Activated CD4-positive, alpha-beta T cell treated with anti-CD3 and anti-CD28 coated beads, Interleukin-10, Interleukin-2, amounts not matched to agents 100 ng/mL and 50 ng/mL, durations not matched to agents 16 hours and 8 hours (primary cell): ENCODE measurements around the gene DIP2A.

Experiments used
- DNase-seq: peaks from one replicate; pipeline ENCODE4 v3.0.0-alpha.2; 2020

Gene DIP2A

DNA sequence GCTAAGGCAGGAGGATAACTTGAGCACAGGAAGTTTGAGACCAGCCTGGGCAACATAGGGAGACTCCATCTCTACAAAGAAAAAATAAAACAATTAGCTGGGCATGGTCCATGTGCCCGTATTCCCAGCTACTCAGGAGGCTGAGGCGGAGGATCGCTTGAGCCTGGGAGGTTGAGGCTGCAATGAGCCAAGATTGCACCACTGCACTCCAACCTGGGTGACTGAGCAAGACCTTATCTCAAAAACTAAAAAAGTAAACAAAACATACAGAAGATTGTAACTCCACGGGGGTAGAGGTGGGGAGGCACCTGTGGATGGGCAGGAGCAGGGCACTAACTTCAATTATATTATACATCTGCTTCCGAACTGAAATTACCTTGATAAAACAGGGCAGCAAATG, 141.6 kb downstream of the DIP2A start:
- DNase-seq = no peak

DNA sequence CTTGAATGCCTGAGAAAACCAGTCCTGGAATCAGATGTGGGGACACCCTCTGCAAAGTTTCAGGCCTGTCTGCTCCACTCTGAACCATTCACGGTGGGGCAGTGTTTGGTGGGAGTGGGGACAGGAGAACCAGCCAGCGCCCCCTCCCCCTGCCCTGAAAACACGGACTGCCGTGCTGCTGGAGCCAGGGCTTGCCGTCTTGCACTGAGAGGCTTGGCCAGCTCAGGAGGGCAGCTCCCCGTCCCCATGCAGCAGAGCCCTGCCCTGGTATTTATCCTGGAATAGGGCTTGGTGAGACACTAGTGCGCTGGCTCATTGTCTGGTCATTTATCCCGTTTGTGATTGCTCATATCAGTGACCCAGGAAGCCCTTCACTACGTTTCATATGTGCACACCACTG, 142.3 kb downstream of the DIP2A start:
- no peak for DNase-seq

DNA sequence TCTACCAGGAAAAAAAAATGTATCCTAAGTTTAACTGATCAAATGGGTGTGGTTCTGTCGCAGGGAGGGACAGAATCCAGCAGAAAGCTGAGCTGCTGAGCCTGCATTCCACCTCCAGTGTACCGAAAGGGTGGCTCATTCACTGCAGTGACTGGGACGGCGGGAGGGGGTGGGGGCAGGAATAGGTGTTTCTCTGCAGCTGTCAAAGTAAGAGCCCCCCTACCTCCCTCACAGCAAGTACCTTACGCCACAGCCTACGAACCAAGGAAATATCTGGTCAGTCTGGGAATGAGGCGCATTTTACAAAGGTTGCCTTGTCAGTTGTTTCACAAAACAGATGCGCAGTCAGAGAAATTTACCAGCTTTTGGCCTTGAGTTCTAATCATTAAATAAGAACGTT, 144.5 kb downstream of the DIP2A start:
- DNase-seq = no peak

DNA sequence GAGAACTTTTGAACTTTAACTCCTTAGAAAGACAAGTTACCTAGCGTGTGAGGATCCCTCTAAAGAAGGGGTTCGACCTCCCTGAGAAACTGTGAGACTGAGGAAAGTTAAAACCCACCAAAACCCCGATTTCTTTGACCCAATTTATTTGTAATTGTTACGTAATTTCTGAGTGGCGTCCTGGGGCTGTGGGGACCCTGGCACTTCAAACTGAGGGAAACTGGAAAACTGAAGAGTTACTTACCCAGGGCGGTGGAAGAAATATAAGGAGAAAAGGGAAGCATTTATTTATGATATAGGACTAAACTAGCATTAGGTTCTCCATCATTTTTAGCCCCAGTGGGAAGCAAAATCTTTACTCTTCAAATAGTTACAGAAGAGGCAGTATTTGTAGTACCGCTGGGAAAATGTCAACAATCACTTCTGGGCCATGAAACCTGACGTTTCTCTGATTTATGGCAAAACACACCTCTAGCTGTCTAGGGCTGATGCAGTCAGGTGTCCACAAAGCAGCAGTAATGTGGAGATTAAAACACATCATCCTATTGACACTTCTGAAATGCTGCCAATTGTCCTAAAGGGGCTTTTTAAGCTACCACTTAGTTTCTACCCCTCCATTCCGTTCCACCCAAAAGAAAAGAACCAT, 145.8 kb downstream of the DIP2A start:
- DNase-seq = no peak

DNA sequence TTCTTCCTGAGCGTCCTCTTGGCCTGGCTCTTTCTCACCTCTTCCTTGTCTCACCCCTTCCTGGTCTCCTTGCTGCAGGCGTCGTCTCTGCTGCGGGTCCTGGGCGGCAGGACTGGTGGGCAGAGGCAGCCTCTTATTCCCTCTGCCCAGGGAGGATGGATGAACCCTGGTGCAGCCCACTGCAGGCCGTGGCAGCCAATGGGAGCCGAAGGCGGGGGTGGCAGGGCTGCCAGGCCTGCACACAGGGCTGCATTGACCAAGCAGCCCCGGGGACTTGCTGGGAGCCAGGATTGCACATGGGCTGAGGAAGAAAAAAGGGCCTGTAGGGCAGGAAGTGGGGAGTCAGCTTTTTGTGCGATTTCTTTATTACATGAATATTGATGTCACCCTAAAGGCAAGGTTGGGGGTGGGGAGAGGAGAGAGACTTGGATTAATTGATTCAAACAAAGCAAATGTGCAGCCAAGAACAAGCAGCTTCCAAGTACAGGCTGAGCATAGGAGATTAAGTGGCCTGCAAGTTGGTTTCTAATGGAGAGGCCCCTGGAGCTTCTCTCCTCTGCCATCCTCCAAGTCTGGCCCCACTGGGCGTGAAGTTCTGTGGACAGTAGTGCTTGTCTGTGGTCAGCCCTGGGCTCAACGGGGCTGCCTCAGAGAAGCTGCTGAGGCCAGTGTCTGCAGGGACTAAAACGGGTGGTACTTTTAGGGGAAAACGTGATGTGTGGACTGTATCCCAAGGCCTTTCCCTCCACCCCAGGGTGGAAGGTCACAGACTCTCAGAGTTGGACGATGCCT, 146.5 kb downstream of the DIP2A start, which contains the start of gene S100B:
TSS of gene S100B (minus strand) at position 108 of the 792 bp plus-strand sequence. CDS start 2,667 bp downstream, outside the sequence.
- DNase-seq = no peak

DNA sequence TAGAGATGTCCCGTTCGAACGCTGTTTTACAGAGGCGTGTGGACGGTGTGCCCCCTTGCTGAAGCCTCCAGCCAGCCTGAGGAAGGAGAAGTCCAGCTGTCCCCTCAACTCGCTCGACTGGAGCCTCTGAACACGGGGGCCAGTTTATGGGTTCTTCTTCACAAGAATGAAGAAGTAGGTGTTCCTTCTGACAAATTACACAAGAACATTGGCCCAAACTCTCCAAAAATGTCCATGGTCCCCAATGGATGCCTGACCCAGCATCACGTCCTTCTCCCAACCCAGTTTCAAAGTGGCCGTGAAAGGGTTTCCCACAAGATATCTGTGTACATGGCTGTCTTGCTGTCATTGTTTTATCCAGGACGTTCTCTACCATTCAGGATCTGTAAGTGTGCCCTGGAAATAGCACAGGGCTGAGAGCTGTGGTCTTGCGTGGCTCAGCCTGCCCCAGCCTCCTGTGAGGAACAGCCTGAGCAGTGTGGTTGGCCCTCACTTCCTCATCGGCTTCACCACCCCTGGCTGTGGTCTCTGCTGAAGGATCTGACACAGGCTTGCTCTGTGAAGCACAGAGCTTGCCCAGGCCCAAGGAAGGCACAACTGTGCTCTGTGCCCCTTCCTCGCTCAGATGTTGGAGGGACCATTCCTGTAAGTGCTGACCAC, 147.2 kb downstream of the DIP2A start:
- peak; percentile 34 for DNase-seq

DNA sequence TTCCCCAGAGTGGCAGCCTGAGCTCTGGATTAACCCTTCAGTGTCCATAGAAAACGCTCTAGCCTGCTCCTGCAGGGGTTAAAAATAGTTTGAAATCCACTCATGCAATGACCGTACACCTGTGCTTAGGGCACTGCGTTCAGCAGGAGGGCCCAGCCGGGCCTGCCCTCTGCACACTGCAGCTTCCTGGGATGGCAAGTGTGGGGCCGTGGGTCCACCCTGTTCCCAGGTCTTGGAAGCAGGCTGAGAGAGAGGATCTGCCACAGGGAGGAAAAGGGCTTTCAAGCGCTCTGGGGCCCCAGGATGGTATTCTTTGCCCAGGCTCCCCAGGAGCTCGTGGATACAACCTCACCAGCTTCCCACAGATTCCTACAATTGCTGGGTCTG, 147.7 kb downstream of the DIP2A start:
- no peak for DNase-seq

DNA sequence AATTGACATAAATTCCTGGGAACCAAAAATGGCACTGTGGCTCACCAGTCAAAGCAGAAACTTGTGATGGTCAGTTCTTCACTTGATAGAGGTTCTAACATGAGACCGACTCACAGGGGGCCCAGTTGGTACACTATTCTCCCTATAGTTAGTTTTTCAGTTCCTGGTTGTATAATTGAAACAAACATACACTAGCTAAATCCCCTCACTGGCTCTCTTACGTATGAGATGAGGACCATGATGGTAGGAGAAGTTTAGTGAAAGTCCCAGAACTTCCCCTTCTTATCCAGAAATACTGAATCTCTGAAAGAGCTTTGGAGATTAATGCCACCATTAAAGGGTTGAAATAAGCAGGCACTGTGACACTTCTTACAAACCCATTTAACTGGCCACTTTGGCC, 148.9 kb downstream of the DIP2A start:
- no peak for DNase-seq

DNA sequence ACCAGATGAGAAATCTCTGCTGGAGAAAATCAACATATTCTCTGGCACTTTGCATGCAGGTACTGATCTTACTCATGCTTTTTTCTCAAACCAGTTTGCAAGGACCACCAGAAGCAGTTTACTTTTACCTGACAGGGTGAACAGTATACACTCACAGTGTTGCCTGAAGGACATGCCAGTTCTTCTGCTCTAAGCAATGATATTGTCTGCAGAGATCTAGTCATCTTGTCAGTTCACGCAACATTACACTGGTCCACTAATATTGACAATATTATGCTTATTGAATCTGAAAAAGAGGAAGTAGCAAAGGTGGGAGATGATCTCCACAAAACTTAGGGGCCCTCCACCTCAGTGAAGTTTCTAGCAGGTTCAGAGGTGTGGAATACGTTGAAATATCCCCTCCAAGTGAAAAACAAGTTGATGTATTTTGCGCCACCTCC, 150.0 kb downstream of the DIP2A start:
- DNase-seq = no peak

DNA sequence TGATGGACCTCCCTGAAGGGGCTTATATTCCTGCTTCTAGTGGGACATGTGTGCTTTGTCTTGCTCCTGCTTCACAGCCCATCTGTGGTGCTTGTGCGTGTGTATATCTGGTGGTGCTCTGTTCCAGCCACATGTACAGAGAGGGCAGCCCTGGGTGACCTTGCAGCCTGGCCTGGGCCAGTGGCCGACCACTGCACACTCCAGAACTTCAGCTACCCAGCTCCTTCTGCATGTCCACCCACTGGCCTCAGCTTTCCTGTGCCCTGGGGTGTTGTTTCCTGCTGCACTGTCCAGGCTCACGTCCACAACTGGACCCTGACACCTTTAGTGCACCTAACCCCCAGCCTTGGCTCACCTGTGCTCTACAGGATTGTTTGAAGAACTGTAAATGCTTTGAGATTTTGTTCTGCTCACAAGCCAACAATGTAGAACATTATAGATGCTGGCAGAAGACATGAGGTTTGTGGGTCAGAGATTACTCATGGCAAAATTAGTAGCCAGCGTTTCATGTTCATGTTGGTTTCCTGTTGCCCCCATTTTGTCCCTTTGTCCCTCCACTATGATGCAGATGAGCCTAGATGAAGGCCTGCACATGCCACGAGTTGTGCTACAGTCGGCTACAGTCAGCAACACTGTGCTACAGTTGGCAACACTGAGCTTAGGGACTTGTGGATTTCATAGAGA, 151.5 kb downstream of the DIP2A start:
- DNase-seq = no peak

DNA sequence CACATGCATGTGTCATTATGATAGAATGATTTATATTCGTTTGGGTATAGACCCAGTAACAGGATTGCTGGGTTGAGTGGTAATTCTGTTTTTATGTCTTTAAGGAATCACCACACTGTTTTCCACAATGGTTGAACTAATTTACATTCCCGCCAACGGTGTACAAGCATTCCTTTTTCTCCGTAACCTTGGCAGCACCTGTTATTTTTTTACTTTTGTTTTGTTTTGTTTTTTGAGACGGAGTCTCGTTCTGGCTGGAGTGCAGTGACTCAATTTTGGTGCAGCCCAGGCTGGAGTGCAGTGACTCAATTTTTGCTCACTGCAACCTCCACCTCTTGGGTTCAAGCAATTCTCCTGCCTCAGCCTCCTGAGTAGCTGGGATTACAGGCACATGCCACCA, 154.7 kb downstream of the DIP2A start:
- no peak for DNase-seq

DNA sequence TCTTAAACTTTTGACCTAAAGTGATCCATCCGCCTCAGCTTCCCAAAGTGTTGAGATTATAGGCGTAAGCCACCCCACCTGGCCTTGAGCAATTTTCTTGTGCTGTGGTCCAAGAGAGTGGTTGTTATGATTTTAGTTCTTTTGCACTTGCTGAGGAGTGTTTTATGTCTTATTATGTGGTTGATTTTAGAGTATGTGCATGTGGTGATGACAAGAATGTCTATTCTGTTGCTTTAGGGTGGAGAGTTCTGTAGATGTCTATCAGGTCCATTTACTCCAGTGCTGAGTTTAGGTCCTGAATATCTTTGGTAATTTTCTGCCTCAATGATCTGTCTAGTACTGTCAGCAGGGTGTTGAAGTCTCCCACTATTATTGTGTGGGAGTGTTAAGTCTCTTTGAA, 157.4 kb downstream of the DIP2A start:
- DNase-seq = no peak

DNA sequence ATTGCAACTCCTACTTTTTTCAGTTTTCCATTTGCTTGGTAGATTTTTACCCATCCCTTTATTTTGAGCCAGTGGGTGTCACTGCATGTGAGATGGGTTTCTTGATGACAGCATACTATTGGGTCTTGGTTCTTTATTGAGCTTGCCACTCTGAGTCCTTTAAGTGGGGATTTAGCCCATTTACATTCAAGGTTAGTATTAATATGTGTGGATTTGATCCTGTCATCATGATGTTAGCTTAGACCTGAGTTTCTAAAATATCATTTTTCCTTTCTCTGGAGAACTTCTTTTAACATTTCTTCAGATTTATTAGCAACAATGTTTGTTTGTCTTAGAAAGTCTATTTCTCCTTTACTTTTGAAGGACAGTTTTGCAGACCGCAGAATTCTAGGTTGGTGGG, 158.0 kb downstream of the DIP2A start:
- no peak for DNase-seq

DNA sequence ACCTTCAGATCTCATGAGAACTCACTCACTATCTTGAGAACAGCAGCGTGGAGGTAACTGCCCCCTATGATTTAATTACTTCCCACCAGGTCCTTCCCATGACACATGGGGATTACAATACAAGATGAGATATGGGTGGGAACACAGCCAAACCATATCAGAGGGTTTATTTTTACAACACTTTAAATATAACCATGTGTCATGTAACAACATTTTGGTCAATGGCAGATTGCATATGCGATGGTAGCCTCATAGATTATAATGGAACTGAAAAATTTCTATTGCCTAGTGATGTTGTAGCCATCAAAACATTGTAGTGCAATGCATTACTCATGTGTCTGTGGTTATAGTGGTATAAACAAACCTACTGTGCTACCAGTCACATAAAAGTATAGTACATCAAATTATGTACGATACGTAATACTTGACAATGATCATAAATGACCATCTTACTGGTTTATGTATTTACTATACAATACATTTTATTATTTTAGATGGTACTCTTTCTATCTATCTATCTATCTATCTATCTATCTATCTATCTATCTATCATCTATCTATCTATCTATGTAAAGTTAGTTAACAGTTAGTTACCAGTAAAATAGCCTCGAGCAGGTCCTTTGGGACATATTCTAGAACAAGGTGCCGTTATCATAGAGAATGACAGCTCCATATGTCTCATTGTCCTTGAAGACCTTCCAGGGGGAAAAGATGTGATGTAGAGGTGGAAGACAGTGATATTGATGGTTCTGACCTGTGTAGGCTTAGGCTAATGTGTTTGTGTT, 158.8 kb downstream of the DIP2A start:
- DNase-seq = no peak

DNA sequence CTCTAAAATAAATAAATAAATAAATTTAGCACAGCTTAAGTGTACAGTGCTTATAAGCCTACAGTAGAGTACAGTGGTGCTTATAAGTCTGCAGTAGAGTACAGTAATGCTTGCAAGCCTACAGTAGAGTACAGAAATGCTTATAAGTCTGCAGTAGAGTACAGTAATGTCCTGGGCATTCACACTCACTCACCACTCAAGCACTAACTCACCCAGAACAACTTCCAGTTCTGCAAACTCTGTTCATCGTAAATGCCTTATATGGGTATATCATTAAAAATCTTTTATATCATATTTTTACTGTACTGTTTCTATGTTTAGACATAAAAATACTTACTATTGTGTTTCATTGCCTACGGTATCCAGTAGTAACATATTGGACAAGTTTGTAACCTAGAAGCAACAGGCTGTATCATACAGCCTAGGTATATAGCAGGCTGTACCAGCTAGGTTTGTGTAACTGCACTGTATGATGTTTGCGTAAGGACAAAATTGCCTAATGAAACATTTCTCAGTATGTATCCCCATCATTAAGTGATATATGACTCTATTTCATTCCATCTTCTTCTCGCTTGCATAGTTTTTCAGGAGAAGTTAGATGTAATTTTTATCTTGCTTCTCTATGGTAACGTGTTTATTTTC, 160.2 kb downstream of the DIP2A start:
- no peak for DNase-seq
